SIG-M5 treated with dmso at 0.1 percent for 504 hours (cell line): ENCODE measurements around the gene SH3GL3.

Experiments used
- DNase-seq: peaks from one replicate; lab custom pipeline; 2025; ENCODE audit not compliant: unreplicated experiment; lab: John Stamatoyannopoulos, UW

SH3GL3 gene

DNA sequence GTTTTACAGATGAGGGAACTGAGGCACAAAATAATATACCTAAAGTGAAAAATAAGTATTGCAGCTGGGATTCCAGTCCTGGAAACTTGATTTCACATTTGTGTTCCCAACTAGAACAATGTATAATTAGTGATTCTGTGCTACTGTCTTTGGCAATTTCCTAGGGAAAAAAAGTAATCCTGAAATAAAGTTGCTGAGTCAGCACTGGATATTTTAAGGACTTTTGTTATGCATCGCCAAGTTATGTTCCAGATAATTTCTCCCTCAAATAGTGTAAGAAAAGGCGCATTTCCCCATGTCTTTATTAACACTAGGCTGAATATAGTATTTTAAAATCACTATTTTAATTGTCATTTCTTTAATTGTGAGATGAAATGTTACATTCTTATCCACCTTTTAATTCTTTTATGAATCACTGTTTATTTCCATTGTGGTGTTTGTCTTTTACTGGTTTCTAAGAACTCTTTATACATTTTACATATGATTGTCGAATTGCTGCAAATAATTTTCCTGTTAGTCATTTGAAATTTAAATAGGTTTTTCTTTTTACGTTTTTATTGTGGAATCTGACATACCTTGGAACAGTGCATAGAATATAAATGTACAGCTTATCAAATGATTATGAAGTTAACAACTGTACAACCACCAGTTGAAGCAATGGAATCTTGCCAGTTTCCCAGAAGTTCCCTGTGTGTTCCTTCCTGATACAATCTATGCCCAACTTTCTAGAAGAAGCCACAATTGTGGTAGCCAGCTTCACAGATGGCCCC, 56.6 kb downstream of the SH3GL3 start:
- DNase-seq = no peak

GRCh38 chr15:83504365-83504764, 57.2 kb downstream of the SH3GL3 start:
- DNase-seq = no peak

GRCh38 chr15:83510001-83510400, 62.9 kb downstream of the SH3GL3 start:
- DNase-seq = no peak

- no peak for DNase-seq
These were observed 65.3 kb downstream of the SH3GL3 start for GRCh38 chr15:83512459-83512858.

- no peak for DNase-seq
These were observed 67.4 kb downstream of the SH3GL3 start for GRCh38 chr15:83514584-83514983.

DNA sequence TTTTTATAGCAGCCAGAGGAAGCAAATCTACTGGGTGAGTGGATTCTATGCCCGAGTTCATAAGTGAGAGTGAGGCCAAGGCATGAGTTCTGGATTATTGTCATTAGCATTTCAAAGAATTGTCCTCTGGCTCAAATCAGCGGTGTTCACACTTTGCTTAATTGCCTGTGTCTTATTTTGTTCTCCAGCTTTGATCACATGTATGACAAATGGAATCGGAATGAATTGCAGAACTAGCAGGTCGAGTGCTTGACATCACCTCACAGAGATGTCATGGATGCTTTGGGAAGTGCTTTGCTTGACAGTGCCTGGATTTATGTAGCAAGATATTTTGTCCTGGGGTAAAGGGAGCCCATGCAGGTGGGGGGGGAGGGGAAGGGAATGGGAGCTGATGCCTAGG, 68.0 kb downstream of the SH3GL3 start:
- DNase-seq = no peak

DNA sequence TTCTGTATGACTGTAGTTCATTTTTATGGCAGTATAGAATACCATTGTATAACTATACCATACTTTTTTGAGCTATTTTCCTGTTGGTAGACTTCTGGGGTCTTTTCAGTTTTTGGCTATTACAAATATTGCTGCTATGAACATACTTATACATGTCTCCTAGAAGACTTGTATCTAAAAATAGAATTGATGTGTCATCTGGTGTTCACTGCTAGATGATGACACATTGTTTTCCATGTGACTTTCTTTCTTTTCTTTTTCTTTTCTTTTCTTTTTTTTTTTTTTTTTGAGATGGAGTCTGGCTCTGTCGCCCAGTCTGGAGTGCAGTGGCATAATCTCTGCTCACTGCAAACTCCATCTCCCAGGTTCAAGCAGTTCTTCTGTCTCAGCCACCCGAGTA, 69.8 kb downstream of the SH3GL3 start:
- DNase-seq = no peak

DNA sequence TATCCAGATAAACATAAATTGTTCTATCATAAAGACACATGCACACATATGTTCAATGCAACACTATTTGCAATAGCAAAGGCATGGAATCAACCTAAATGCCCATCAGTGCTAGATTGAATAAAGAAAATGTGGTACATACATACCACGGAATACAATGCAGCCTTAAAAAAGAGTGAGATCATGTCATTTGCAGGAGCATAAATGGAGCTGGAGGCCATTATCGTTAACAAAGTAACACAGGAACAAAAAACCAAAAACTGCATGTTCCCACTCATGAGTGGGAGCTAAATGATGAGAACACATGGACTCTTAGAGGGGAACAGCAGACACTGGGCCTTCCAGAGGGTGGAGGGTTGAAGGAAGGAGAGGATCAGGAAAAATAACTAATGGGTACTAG, 79.2 kb downstream of the SH3GL3 start:
- no peak for DNase-seq

DNA sequence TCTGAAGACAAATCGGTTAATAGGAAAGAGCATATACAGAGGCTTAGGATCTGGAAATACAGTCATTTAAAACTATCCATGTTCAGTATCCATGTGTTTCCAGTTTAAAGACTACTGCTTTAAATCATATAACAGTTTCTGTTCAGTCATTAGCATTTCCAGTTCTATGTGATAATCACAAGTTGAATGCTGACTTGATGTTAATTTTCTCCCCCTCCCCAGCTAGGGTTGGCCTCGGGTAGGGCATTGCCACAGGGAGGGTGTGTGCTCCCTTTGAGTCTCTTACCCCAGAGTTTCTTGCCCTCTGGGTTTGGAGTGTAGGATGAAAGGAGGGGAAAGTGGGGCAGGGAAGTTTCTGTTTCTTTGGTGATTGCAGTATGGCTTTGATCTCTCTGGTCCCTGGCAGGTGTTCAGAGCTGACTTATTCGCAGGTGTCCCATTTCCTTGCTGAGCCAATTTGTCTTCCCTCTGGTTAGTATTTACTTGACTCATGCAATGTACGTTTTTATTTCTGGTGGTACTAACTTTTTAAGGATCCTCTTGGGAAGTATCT, 86.3 kb downstream of the SH3GL3 start:
- no peak for DNase-seq

GRCh38 chr15:83537606-83538005, 90.5 kb downstream of the SH3GL3 start:
- no peak for DNase-seq

- no peak for DNase-seq
These were observed 91.5 kb downstream of the SH3GL3 start for GRCh38 chr15:83538682-83539081.

- DNase-seq = no peak
These were observed 98.8 kb downstream of the SH3GL3 start for GRCh38 chr15:83545804-83546511.

DNA sequence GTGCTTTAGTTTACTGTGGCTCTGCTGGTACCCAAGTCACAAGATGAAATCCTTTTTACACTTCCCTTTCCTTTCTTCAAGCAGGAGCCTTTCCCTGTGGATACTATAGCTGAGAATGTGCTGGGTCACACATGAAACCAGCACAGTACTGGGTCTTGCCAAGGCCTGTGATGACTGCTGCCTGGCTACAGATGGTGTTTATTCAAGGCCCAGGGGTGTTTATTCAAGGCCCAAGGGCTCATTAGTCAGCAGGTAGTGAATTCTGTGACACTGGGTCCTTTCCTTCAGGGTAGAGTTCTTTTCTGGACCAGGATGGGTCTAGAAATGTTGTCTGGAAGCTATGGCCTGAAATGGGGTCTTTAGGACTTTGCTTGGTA, 99.4 kb downstream of the SH3GL3 start:
- no peak for DNase-seq

- DNase-seq = no peak
These were observed 100.0 kb downstream of the SH3GL3 start for GRCh38 chr15:83547168-83547567.

DNA sequence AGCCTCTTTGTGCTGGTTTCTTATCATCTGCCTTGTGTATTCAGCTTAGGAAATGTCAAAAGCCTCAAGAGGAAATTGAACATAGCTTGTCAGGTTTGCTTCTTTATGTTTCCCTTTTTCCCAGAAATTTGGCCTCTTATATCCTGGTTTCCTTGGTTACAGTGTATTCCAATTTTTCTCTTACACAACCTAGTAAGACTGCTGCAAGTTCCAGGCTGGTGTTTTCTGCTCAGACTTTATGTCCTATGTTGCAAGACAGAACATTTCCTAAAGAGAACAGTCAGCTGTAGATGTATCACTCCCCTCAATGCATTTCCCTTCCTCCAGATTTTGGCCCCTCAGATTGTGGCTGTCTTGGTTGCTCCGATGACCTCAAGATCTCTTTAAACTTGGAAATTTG, 102.5 kb downstream of the SH3GL3 start:
- DNase-seq = no peak

DNA sequence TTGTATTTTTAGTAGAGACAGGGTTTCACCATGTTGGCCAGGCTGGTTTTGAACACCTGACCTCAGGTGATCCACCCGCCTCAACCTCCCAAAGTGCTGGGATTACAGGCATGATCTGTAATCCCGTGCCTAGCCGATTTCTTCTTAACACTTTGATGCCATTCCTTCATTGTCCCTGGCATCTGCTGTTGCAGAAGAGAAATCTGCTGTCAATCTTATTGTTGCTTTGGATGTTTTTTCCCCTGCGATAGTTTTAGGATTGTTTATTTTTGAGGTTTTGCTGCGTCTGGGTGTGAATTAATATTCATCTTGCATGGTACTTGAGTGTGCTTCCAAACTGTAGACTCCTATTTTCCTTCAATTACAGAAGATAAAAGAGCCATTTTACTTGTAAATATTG, 107.4 kb downstream of the SH3GL3 start:
- DNase-seq = no peak

GRCh38 chr15:83555383-83555782, 108.2 kb downstream of the SH3GL3 start:
- DNase-seq = no peak

GRCh38 chr15:83556068-83556467, 108.9 kb downstream of the SH3GL3 start:
- no peak for DNase-seq

DNA sequence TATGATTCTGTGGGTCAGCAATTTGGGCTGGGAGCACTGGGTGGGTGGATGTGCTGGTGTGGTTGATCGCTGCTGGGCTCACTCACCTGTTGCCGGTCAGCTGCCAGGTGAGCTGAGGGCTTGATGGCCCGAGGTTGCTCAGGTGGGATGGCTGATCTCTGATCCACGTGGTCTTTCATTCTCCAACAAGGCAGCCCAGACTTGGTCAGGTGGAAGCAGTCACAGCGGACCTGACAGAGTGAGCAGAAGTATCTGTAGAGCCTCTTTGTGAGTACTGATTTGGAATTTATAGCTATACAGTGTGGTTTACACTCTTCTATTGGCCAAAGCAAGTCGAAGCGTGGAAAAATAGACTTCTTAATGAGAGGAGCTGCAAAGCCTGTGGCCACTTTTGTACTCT, 109.6 kb downstream of the SH3GL3 start:
- DNase-seq = no peak

- no peak for DNase-seq
These were observed 111.0 kb downstream of the SH3GL3 start for GRCh38 chr15:83558146-83558545.

- peak; percentile 62 for DNase-seq
These were observed 112.3 kb downstream of the SH3GL3 start for GRCh38 chr15:83559310-83559966.

DNA sequence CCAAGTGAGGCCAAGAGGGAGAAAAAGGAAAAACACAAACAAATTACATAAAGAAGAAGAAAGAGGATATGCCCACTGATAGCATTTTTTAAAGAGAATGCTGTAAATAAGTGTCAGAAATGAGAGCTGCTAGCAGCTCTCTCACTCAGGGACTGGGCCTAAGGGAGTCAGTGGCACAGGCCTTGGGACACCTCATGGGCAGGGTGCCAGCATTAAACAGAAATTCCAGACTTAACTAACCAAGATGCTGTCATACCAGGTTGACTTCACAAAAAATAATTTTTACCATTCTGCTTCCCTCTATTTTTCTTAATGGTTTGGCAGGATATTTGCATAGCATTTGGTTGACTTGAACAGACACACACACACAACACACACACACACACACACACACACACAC, 114.5 kb downstream of the SH3GL3 start:
- no peak for DNase-seq
